ENCODE results near the gene WFDC10A. TPM values are rescaled to one million over a fixed set of nuclear protein-coding genes. Genes with fewer than 3 reads are reported as not detected.

WFDC10A gene
- total and polyA plus RNA-seq, 10 of the 15 experiments (the other 5 are each of a cell fraction or from before 2014, with no cell fraction given), result not detected

DNA sequence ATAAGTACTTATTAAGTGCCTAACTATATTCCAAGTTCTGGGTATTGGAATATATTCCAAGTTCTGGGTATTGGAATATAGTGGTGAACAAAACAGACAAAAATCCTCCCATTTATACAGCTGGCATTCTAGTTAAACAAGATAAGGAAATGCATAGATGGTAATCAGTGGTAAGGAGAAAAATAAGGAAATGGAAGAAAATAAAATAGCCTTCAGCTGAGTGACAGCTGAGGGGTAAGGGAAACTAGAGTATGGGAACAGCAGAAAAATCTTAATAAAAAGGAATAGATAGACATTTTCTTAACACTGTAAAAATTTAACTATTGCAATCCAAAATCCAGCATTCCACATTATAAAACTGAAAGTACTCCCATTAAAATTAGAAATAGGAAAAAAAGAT is 17.2 kb upstream of the WFDC10A start:
- no peak overlapping the region for H3K4me3 ChIP-seq
- TF ChIP-seq FOXM1 (IDR thresholded peaks at IDR 0.05; ENCODE audit: low read depth, low read length), result no peak
- no peak for TF ChIP-seq SIN3A (IDR thresholded peaks at IDR 0.05; ENCODE audit: low read depth, low read length)
- H3K79me2 ChIP-seq (ENCODE audit: control insufficient read depth, insufficient read depth, low read length), result no peaks in the 10 kb centered on the region
- ChIA-PET SMC1A (ENCODE audit: uncharacterized antibody, unreplicated experiment) (interaction anchor here (0.7 to 1.2 kb wide), 2 partner anchors 16 to 438 kb away, joined by 3 read pairs; partner anchors contain the start of gene PI3), POLR2A (no interaction called here), CTCF (no interaction called here), RAD21 (ENCODE audit: unreplicated experiment) (no interaction called here)
- H4K20me1 ChIP-seq (ENCODE audit: control insufficient read depth, insufficient read depth), result no peaks in the 10 kb centered on the region
- BruUV-seq (replicated peaks), result no TSS peak
- in situ Hi-C loops (cut with MboI) (no loop called here), intact Hi-C loops (cut with micrococcal nuclease; ENCODE audit: unreplicated experiment) (no loop called here)
- H3K9ac ChIP-seq (ENCODE audit: control insufficient read depth, insufficient read depth, low read length), result no peak overlapping the region
- ATAC-seq (no peak), DNase-seq (ENCODE audit: low read depth, low spot score) (no peak), FAIRE-seq (no peak)
- no peaks in the 10 kb centered on the region; the same call in 2 of the 3 replicates for H3K9me3 ChIP-seq (replicated peaks; ENCODE audit: control insufficient read depth, insufficient read depth, low read length)
- H3K4me2 ChIP-seq (ENCODE audit: control insufficient read depth, insufficient read depth), result no peak overlapping the region
- H2AFZ ChIP-seq (ENCODE audit: control insufficient read depth, low read depth, low read length), result no peak overlapping the region
- H3K36me3 ChIP-seq (ENCODE audit: control insufficient read depth in 2 of 2, insufficient read depth in 2 of 2, low read length in 1 of 2), result no peaks in the 10 kb centered on the region
- H3K4me1 ChIP-seq (ENCODE audit: control insufficient read depth, insufficient read depth, low read length), result no peaks in the 10 kb centered on the region
- H3K27me3 ChIP-seq (replicated peaks in 1 of 2; ENCODE audit: control insufficient read depth in 2 of 2, insufficient read depth in 2 of 2, low read length in 1 of 2), result peaks cover 0 to 5% of the 10 kb centered on the region in 2 experiments; a peak in 1 of 4 replicates
- no peak overlapping the region for H3K27ac ChIP-seq (ENCODE audit: control insufficient read depth, insufficient read depth)

DNA sequence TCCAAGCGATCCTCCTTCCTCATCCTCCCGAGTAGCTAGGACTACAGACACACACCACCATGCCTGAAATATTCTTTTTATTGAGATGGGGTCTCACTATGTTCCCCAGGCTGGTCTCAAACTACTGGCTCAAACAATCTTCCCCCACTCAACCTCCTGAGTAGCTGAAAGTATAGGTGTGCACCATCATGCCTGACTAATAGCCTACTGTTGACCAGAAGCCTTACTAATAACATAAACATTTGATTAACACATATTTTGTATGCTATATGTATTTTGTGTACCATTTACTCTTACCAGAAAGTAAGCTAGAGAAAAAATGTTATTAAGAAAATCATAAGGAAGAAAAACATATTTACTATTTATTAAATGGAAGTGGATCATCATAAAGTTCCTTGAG is 11.9 kb upstream of the WFDC10A start:
- Histone ChIP-seq H3K9ac (ENCODE audit: control insufficient read depth, insufficient read depth, low read length) (no peak overlapping the region), H3K9me3 (replicated peaks; ENCODE audit: control insufficient read depth, insufficient read depth, low read length) (no peaks in the 10 kb centered on the region), H4K20me1 (ENCODE audit: control insufficient read depth, insufficient read depth) (no peaks in the 10 kb centered on the region), H3K79me2 (ENCODE audit: control insufficient read depth, insufficient read depth, low read length) (no peaks in the 10 kb centered on the region), H3K36me3 (ENCODE audit: control insufficient read depth in 2 of 2, insufficient read depth in 2 of 2, low read length in 1 of 2) (no peaks in the 10 kb centered on the region), H2AFZ (ENCODE audit: control insufficient read depth, low read depth, low read length) (no peak overlapping the region), H3K4me2 (ENCODE audit: control insufficient read depth, insufficient read depth) (no peak overlapping the region), H3K4me3 (no peak overlapping the region), H3K27ac (ENCODE audit: control insufficient read depth, insufficient read depth) (no peak overlapping the region), H3K4me1 (ENCODE audit: control insufficient read depth, insufficient read depth, low read length) (no peaks in the 10 kb centered on the region), H3K27me3 (replicated peaks in 1 of 2; ENCODE audit: control insufficient read depth in 2 of 2, insufficient read depth in 2 of 2, low read length in 1 of 2) (peaks cover 0 to 5% of the 10 kb centered on the region in 2 experiments; a peak in 1 of 4 replicates)
- POLR2A ChIA-PET, result no interaction called here
- DNase-seq (ENCODE audit: low read depth, low spot score) (no peak), ATAC-seq (no peak), FAIRE-seq (no peak)
- no peak for TF ChIP-seq LARP7 (IDR thresholded peaks at IDR 0.05)
- 56% methylated on average over 2 of the region's 2 CpGs for WGBS (ENCODE audit: insufficient coverage, insufficient replicate concordance, low lambda C conversion rate, missing lambda C conversion rate)
- SMC1A ChIA-PET (ENCODE audit: uncharacterized antibody, unreplicated experiment), result no interaction called here
- intact Hi-C loops (cut with micrococcal nuclease; ENCODE audit: unreplicated experiment), result no loop called here
- CTCF ChIA-PET, result interaction anchor here (0.8 kb wide), 1 partner anchor 28 kb away, joined by 3 read pairs; no protein-coding TSS in a partner anchor
- no TSS peak for BruUV-seq (replicated peaks)
- RAD21 ChIA-PET (ENCODE audit: unreplicated experiment), result interaction anchor here (0.5 kb wide), 1 partner anchor 155 kb away, joined by 4 read pairs; no protein-coding TSS in a partner anchor
- in situ Hi-C loops (cut with MboI), result no loop called here
